ENCODE results near the gene LMTK2. TPM values are rescaled to one million over a fixed set of nuclear protein-coding genes. Genes with fewer than 3 reads are reported as not detected.

Gene LMTK2
- total RNA-seq, 1 donor from 2014 or later: 12.9 TPM

GRCh38 chr7:98189559-98189958 lies 82.9 kb downstream of the LMTK2 start:
- Histone ChIP-seq H3K36me3 (ENCODE audit: control insufficient read depth, insufficient read depth, low read length) (peaks cover 12% of the 10 kb centered on the region), H3K4me3 (ENCODE audit: low read depth, low read length) (no peak overlapping the region), H3K27me3 (ENCODE audit: control insufficient read depth, insufficient read depth, low read length) (no peaks in the 10 kb centered on the region)
- FAIRE-seq (no peak), DNase-seq (ENCODE audit: low read depth) (no peak)
- TF ChIP-seq CTCF (IDR thresholded peaks at IDR 0.05; ENCODE audit: insufficient read depth, low read length, severe bottlenecking): no peak

GRCh38 chr7:98191668-98192431 lies 85.2 kb downstream of the LMTK2 start:
- DNase-seq (ENCODE audit: low read depth) (no peak), FAIRE-seq (peak; percentile 60)
- no peaks in the 10 kb centered on the region for H3K27me3 ChIP-seq (ENCODE audit: control insufficient read depth, insufficient read depth, low read length)
- H3K4me3 ChIP-seq (ENCODE audit: low read depth, low read length): no peak overlapping the region
- peaks cover 12% of the 10 kb centered on the region for H3K36me3 ChIP-seq (ENCODE audit: control insufficient read depth, insufficient read depth, low read length)
- no peak for TF ChIP-seq CTCF (IDR thresholded peaks at IDR 0.05; ENCODE audit: insufficient read depth, low read length, severe bottlenecking)

GRCh38 chr7:98192781-98193457 lies 86.3 kb downstream of the LMTK2 start:
- Histone ChIP-seq H3K36me3 (ENCODE audit: control insufficient read depth, insufficient read depth, low read length) (peaks cover 12% of the 10 kb centered on the region), H3K27me3 (ENCODE audit: control insufficient read depth, insufficient read depth, low read length) (no peaks in the 10 kb centered on the region), H3K4me3 (ENCODE audit: low read depth, low read length) (no peak overlapping the region)
- no peak for TF ChIP-seq CTCF (IDR thresholded peaks at IDR 0.05; ENCODE audit: insufficient read depth, low read length, severe bottlenecking)
- FAIRE-seq (no peak), DNase-seq (ENCODE audit: low read depth) (no peak)

- H3K27me3 ChIP-seq (ENCODE audit: control insufficient read depth, insufficient read depth, low read length): no peaks in the 10 kb centered on the region
- H3K4me3 ChIP-seq (ENCODE audit: low read depth, low read length): no peak overlapping the region
- peaks cover 12% of the 10 kb centered on the region for H3K36me3 ChIP-seq (ENCODE audit: control insufficient read depth, insufficient read depth, low read length)
- DNase-seq (ENCODE audit: low read depth) (no peak), FAIRE-seq (no peak)
- TF ChIP-seq CTCF (IDR thresholded peaks at IDR 0.05; ENCODE audit: insufficient read depth, low read length, severe bottlenecking): no peak
Measured at GRCh38 chr7:98193474-98194180, 87.0 kb downstream of the LMTK2 start.

GRCh38 chr7:98194186-98194585 lies 87.5 kb downstream of the LMTK2 start:
- TF ChIP-seq CTCF (IDR thresholded peaks at IDR 0.05; ENCODE audit: insufficient read depth, low read length, severe bottlenecking): no peak
- no peak for DNase-seq (ENCODE audit: low read depth)
- Histone ChIP-seq H3K4me3 (ENCODE audit: low read depth, low read length) (no peak overlapping the region), H3K36me3 (ENCODE audit: control insufficient read depth, insufficient read depth, low read length) (peaks cover 12% of the 10 kb centered on the region), H3K27me3 (ENCODE audit: control insufficient read depth, insufficient read depth, low read length) (no peaks in the 10 kb centered on the region)
- FAIRE-seq: no peak

All from bronchial epithelial cell (primary cell).